ENCODE results near the gene P4HTM. TPM values are rescaled to one million over a fixed set of nuclear protein-coding genes. Genes with fewer than 3 reads are reported as not detected.
"Not testable (repeated sequence)": the region's sequence is repeated elsewhere in the genome, so short reads cannot be mapped to it uniquely, and the experiment has no call there.

Gene P4HTM
- polyA plus RNA-seq, 3 donors: 39.1 to 42.3 (median 41.2) TPM

GRCh38 chr3:49007068-49007770 lies 17.2 kb downstream of the P4HTM start, which contains the start of gene WDR6:
Gene WDR6, plus strand, starts transcription at chr3:49007391. Its CDS starts 41 bp downstream, at chr3:49007432.
- peak; percentile 87 to 93 (median 91) for DNase-seq (ENCODE audit: low read depth in 3 of 3, low spot score in 2 of 3)

DNA sequence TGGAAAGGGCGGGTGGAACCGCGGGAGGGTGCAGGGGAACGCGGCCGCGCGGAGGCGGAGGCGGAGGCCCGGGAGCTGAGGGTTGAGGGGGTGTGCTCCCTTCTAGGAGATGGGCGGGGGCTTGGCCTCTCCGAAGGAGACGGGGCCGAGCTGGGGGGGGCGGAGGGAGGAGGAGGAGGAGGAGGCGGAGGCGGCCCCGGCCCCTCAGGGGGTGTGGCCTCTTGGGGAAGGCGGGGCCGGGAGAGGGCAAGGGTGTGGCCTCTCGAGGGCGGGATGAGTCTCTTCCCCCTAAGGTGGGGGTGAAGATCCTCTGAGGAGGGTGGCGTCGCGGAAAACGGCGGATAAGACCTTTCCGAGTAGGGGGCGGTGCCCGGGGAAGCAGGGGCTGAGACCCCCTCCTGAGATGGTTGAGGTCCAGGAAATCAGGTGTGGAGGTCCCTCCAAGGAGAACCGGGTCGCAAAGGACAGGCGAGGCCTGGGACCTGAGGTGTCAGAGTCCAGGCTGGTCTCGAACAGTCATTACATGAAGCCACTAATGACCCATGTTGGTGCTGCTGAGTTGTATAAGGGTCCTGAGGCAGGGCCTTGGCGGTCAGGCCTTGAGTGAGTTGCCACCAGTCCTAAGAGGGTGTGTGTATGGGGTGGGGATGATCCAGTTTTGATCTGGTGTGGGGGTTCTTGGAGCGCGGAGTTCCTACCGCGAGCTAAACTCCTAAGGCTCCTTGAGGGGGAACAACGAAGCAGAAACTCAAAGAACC lies 17.9 kb downstream of the P4HTM start:
- DNase-seq (ENCODE audit: low read depth in 3 of 3, low spot score in 2 of 3): no peak

DNA sequence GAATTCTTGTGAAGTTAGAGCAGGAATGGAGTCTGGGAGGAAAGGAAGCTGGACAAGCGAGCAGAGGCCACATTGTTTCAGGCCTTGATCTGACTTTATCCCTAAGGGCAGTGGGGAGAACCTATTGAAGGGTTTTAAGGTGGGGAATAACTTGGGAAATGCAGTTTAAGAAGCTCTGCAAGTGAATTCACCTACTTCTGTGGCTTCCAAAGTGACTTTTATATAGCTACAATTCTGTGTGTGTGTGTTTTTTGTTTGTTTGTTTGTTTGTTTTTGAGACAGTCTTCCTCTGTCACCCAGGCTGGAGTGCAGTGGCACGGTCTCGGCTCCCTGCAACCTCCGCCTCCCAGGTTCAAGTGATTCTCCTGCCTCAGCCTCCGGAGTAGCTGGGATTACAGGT lies 18.6 kb downstream of the P4HTM start:
- DNase-seq (ENCODE audit: low read depth in 3 of 3, low spot score in 2 of 3): not testable (repeated sequence)

DNA sequence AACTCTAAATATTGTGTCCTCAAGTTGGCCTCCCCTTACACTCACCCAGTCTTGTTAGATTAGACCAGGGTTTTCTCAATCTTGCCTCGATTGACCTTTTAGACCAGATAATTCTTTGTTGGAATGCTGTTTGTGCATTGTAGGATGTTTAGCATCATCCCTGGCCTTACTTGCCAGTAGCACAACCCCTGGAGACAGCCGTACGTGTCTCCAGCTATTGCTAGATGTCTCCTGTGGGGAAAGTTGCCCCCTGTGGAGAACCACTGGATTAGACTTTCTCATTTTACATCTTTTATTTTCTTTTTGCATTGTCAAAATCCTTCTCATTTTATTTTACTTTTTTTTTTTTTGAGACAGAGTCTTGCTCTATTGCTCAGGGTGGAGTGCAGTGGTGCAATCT lies 19.4 kb downstream of the P4HTM start:
- no peak for DNase-seq (ENCODE audit: low read depth in 3 of 3, low spot score in 2 of 3)

GRCh38 chr3:49012441-49013017 lies 22.5 kb downstream of the P4HTM start:
- DNase-seq (ENCODE audit: low read depth in 3 of 3, low spot score in 2 of 3): no peak

DNA sequence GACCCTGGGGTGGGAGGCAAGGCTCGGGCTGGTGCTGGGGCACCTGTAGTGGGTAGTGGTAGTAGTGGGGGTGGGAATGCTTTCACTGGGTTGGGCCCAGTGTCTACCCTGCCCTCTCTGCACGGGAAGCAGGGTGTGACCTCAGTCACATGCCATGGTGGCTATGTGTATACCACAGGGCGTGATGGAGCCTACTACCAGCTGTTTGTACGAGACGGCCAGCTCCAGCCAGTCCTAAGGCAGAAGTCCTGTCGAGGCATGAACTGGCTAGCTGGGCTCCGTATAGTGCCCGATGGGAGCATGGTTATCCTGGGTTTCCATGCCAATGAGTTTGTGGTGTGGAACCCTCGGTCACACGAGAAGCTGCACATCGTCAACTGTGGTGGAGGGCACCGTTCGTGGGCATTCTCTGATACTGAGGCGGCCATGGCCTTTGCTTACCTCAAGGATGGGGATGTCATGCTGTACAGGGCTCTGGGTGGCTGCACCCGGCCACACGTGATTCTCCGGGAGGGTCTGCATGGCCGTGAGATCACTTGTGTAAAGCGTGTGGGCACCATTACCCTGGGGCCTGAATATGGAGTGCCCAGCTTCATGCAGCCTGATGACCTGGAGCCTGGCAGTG lies 23.2 kb downstream of the P4HTM start:
- no peak for DNase-seq (ENCODE audit: low read depth in 3 of 3, low spot score in 2 of 3)

GRCh38 chr3:49013738-49014660 lies 24.0 kb downstream of the P4HTM start:
- no peak for DNase-seq (ENCODE audit: low read depth in 3 of 3, low spot score in 2 of 3)

- no peak for DNase-seq (ENCODE audit: low read depth in 3 of 3, low spot score in 2 of 3)
Observed at GRCh38 chr3:49015072-49015471, 25.0 kb downstream of the P4HTM start.

GRCh38 chr3:49015765-49016164 lies 25.7 kb downstream of the P4HTM start:
- DNase-seq (ENCODE audit: low read depth in 3 of 3, low spot score in 2 of 3): no peak

DNA sequence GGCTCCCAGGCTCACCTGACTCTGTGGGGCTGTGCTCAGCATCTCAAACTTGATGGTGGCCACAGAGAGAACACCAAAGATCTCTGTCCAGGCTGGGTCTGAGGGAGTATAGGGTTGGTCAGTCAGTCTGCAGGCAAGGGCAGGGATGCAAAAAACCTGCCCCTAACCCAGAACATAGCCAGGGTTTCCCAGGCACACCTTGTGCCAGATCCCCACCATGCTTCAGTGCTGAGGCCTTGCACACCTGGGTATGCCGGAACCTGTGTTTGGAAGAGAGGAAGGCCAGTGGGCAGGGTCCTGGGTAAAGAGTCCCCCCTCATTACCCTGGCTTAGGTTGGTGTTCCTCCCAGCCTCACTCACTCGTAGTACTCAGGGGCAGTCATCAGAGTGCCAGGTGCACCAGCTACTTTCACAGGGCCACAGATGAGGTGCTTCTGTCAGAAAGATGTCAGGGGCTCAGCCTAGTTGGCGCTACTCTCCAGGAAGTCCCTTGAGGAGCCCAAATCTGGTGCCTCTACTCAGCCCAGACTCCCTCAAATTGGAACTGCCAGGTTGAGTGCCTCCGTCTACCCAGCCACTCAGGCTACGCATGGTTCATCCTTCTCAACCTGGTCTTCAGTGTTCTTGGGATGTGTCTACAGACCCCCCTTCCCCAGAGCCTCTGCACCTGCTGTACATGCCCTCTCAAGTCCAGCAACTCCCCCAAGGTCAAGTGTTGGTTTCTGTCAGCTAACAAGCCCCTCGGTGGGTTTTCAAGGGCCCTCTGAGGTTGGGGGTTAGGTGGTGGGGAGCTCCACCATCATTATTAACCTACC lies 26.6 kb downstream of the P4HTM start:
- DNase-seq (ENCODE audit: low read depth in 3 of 3, low spot score in 2 of 3): no peak

- no peak for DNase-seq (ENCODE audit: low read depth in 3 of 3, low spot score in 2 of 3)
Observed at GRCh38 chr3:49017229-49017970, 27.4 kb downstream of the P4HTM start.

- no peak for DNase-seq (ENCODE audit: low read depth in 3 of 3, low spot score in 2 of 3)
Observed at GRCh38 chr3:49017971-49018706, 28.1 kb downstream of the P4HTM start, which contains the start of gene DALRD3. Gene DALRD3, minus strand, starts transcription at chr3:49018580. Its CDS starts 16 bp downstream, at chr3:49018564.

- no peak for DNase-seq (ENCODE audit: low read depth in 3 of 3, low spot score in 2 of 3)
Observed at GRCh38 chr3:49018707-49019006, 28.6 kb downstream of the P4HTM start.

DNA sequence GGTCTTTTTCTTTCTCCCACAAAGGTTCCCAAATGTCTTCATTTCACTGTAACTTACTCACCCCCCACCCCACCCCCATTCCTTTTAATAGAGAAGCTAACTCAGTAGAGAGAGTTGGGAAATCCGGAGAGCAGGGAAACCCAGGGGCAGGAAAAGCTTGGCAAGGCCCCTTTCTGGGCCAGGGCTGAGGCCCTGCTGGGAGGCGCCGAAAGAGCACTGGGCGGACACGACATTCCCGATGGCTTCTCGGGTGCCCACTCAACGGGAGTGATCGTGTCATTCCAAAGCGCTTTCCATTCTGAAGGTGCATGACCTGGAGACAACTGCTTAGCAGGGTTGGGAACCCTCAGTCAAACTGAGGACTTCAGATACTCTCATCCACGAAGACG lies 29.9 kb downstream of the P4HTM start:
- no peak for DNase-seq (ENCODE audit: low read depth in 3 of 3, low spot score in 2 of 3)

- no peak for DNase-seq (ENCODE audit: low read depth in 3 of 3, low spot score in 2 of 3)
Observed at GRCh38 chr3:49020330-49021212, 30.5 kb downstream of the P4HTM start.

- peak; percentile 96 to 97 (median 96) for DNase-seq (ENCODE audit: low read depth in 3 of 3, low spot score in 2 of 3)
Observed at GRCh38 chr3:49021213-49021812, 31.3 kb downstream of the P4HTM start.

Data from right renal cortex interstitium (tissue), 3 donors.